ENCODE results near the gene GALNTL6.

GRCh38 chr4:172706000-172706399, 892.8 kb downstream of the GALNTL6 start:
- TF ChIP-seq CREB1 (CRISPR knock-in tag; IDR thresholded peaks at IDR 0.05; ENCODE audit: low read depth) (no peak), CTCF (conservative IDR thresholded peaks at IDR 0.05; ENCODE audit: low read depth in 2 of 2) (no peak), STAT1 (IDR thresholded peaks at IDR 0.05; ENCODE audit: unreplicated experiment) (no peak), EZH2 (IDR thresholded peaks at IDR 0.05; ENCODE audit: low read depth, unreplicated experiment) (no peak), REST (IDR thresholded peaks at IDR 0.05; ENCODE audit: unreplicated experiment) (no peak), ETS1 (IDR thresholded peaks at IDR 0.05) (no peak), EZH2phosphoT487 (IDR thresholded peaks at IDR 0.05; ENCODE audit: unreplicated experiment) (no peak), POLR2AphosphoS5 (IDR thresholded peaks at IDR 0.05; ENCODE audit: low read depth) (no peak), ZNF114 (CRISPR knock-in tag; IDR thresholded peaks at IDR 0.05) (no peak), JUNB (IDR thresholded peaks at IDR 0.05; ENCODE audit: unreplicated experiment) (no peak)
